SK-N-SH (cell line): Measurements from ENCODE around the gene SOWAHA.

Experiments used
- EP300 ChIP-seq, 2 experiments: IDR thresholded peaks; 2 replicates each; pipeline versions ENCODE4 v1.4.0 to v1.6.1; 2012; ENCODE audit warnings: borderline replicate concordance in 1 of 2, low read depth in 1 of 2, low read length in 1 of 2
- EZH2phosphoT487 ChIP-seq: fragments of 200-600 bp; sonication (generic); IDR thresholded peaks from 2 replicates; pipeline ENCODE4 v1.6.1; 2017; ENCODE audit warnings: low read depth, mixed run types, mild to moderate bottlenecking, antibody characterized with exemption, moderate library complexity, borderline replicate concordance
- TF ChIP-seq, protein P1 (sequence below): IDR thresholded peaks from 2 replicates; pipeline ENCODE4 v1.4.0; 2012; ENCODE audit warnings: low read depth, borderline replicate concordance

GRCh38 chr5:132840896-132841295, 27.8 kb downstream of the SOWAHA start:
- TF ChIP-seq EZH2phosphoT487 (no peak), EP300 (IDR thresholded peaks at IDR 0.05; ENCODE audit: borderline replicate concordance in 1 of 2, low read depth in 1 of 2, low read length in 1 of 2) (no peak)
- TF ChIP-seq, protein P1, sequence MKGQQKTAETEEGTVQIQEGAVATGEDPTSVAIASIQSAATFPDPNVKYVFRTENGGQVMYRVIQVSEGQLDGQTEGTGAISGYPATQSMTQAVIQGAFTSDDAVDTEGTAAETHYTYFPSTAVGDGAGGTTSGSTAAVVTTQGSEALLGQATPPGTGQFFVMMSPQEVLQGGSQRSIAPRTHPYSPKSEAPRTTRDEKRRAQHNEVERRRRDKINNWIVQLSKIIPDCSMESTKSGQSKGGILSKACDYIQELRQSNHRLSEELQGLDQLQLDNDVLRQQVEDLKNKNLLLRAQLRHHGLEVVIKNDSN: no peak
